Psoas muscle (tissue), 8 donors: ENCODE data around the gene A3GALT2. TPM values are rescaled to one million over a fixed set of nuclear protein-coding genes. Genes with fewer than 3 reads are reported as not detected.

Source experiments
- ATAC-seq, 4 donors: fragments of 200-7000 bp; cut with Tn5 transposase; one replicate each; pipeline ENCODE4 v1.9.1; 2020; ENCODE audit warnings: moderate library complexity in 3 of 4, mild to moderate bottlenecking in 2 of 4
- DNase-seq, 2 donors: peaks; one replicate each; pipeline ENCODE4 v3.0.0-alpha.2; 2020
- H3K27ac ChIP-seq: fragments of 200-600 bp; one replicate; pipeline ENCODE4 v1.8.0; 2022
- H3K27me3 ChIP-seq, 3 donors: fragments of 200-600 bp in 1 of 3; one replicate each; pipeline versions ENCODE4 v1.6.1 to v1.8.0; 2013 to 2022; ENCODE audit warnings: low read length in 2 of 3, mild to moderate bottlenecking in 2 of 3, moderate library complexity in 1 of 3; ENCODE audit not compliant: insufficient read depth in 3 of 3
- H3K36me3 ChIP-seq, 2 donors: fragments of 200-600 bp in 1 of 2; one replicate each; pipeline versions ENCODE4 v1.6.1 to v1.8.0; 2013 to 2022; ENCODE audit warnings: low read depth in 1 of 2, mild to moderate bottlenecking in 1 of 2, moderate library complexity in 1 of 2; ENCODE audit not compliant: insufficient read depth in 1 of 2
- H3K4me1 ChIP-seq: fragments of 200-600 bp; one replicate; pipeline ENCODE4 v1.8.0; 2022
- H3K4me3 ChIP-seq: fragments of 200-600 bp; one replicate; pipeline ENCODE4 v1.8.0; 2022; ENCODE audit warnings: mild to moderate bottlenecking
- H3K9me3 ChIP-seq: fragments of 200-600 bp; one replicate; pipeline ENCODE4 v1.8.0; 2022
- CTCF ChIP-seq: fragments of 200-600 bp; IDR thresholded peaks from one replicate; pipeline ENCODE4 v1.8.0; 2022; ENCODE audit warnings: antibody characterized with exemption
- WGBS, 3 donors: extraction: QIAGEN DNeasy Blood & Tissue Kit; methylation state at CpG; one replicate each; pipeline versions ENCODE4 v1.1.6 to v1.1.7; 2013; 5-methylcytosine and 5-hydroxymethylcytosine counted together
- intact Hi-C, 2 donors: fragments of 100-400 bp; cut with DNase I; formaldehyde crosslinking; loops; one replicate each; pipeline versions ENCODE4 v1.11.0 to v1.14.2; 2022
- polyA plus RNA-seq, 3 donors: library from polyadenylated mRNA; stranded (reverse); fragments of 200-250 nt; gene quantifications; one replicate each; pipeline ENCODE4 v1.2.3, GENCODE V29; 2013
- total RNA-seq, 4 donors: library from RNA; stranded (reverse); fragmentation: NEBNext Ultra II Directional in 2 of 4; extraction: Animal tissue kit (Norgen Biotek cat#: 25700) in 2 of 4; gene quantifications; one replicate each; pipeline versions ENCODE4 v1.2.1 to v1.2.4, GENCODE V29; 2021 to 2023
- donor health status: healthy with polysubstance abuse.
- donor health status: DM: no; HTN: no; CAD: no; lungs with moderate emphysema.
- donor health status: Bipolar disorder and iron deficiency.
- donor health status: healthy.
- donor health status: DM: yes; HTN: yes; CAD: no.
- donor health status: DM: no; HTN: no; CAD: no.
- donor health status: DM: no; HTN: no; CAD: no.
- donor health status: DM: yes; HTN: yes; CAD: no.

The A3GALT2 gene
- total and polyA plus RNA-seq, 7 donors: not detected

- intact Hi-C loops: loop anchor here in 1 of 2 donors (10.0 kb wide), 1 partner anchor 236 kb away; no protein-coding TSS in a partner anchor
- Histone ChIP-seq H3K36me3 (peaks cover 0 to 16% of the 10 kb centered on the region in 2 donors), H3K27me3 (no peaks in the 10 kb centered on the region), H3K4me1 (peaks cover 31% of the 10 kb centered on the region), H3K9me3 (no peaks in the 10 kb centered on the region), H3K4me3 (no peak overlapping the region), H3K27ac (no peak overlapping the region)
- ATAC-seq (no peak), DNase-seq (no peak)
- 88 to 93% (median 93%) methylated on average over 1 of the region's 1 CpG for WGBS, 3 donors
- TF ChIP-seq CTCF: no peak
These were observed 39.5 kb upstream of the A3GALT2 start for GRCh38 chr1:33360367-33360766.

- H3K4me3 ChIP-seq: no peak overlapping the region
- peaks cover 27% of the 10 kb centered on the region for H3K4me1 ChIP-seq
- no peaks in the 10 kb centered on the region for H3K9me3 ChIP-seq
- no peak for TF ChIP-seq CTCF
- intact Hi-C loops: loop anchor here in 1 of 2 donors (10.0 kb wide), 1 partner anchor 235 kb away; no protein-coding TSS in a partner anchor
- DNase-seq: no peak
- WGBS, 3 donors: 85 to 93% (median 86%) methylated on average over 2 of the region's 2 CpGs
- peaks cover 0 to 20% of the 10 kb centered on the region in 2 donors for H3K36me3 ChIP-seq
- H3K27ac ChIP-seq: no peak overlapping the region
- ATAC-seq: no peak
- H3K27me3 ChIP-seq: no peaks in the 10 kb centered on the region
These were observed 39.0 kb upstream of the A3GALT2 start for GRCh38 chr1:33359931-33360330.

GRCh38 chr1:33358795-33359503 lies 38.1 kb upstream of the A3GALT2 start:
- Histone ChIP-seq H3K4me1 (peaks cover 20% of the 10 kb centered on the region), H3K36me3 (peaks cover 0 to 30% of the 10 kb centered on the region in 2 donors), H3K27ac (no peak overlapping the region), H3K9me3 (no peaks in the 10 kb centered on the region), H3K27me3 (no peaks in the 10 kb centered on the region), H3K4me3 (no peak overlapping the region)
- no peak for ATAC-seq
- 86 to 95% (median 93%) methylated on average over 3 of the region's 3 CpGs for WGBS, 3 donors
- intact Hi-C loops: no loop called here
- TF ChIP-seq CTCF: no peak
- no peak for DNase-seq

- H3K4me3 ChIP-seq: no peak overlapping the region
- intact Hi-C loops: no loop called here
- no peak for TF ChIP-seq CTCF
- no peak for ATAC-seq
- WGBS, 3 donors: 67 to 76% (median 73%) methylated on average over 4 of the region's 4 CpGs
- no peak for DNase-seq
- H3K9me3 ChIP-seq: no peaks in the 10 kb centered on the region
- no peak overlapping the region for H3K27ac ChIP-seq
- peaks cover 14% of the 10 kb centered on the region for H3K4me1 ChIP-seq
- H3K27me3 ChIP-seq: no peaks in the 10 kb centered on the region
- H3K36me3 ChIP-seq: peaks cover 0 to 31% of the 10 kb centered on the region in 2 donors
These were observed 37.4 kb upstream of the A3GALT2 start for GRCh38 chr1:33358114-33358794.
